DMS53 (cell line): ENCODE results near the gene HPSE2.
A peak's percentile ranks its signal among the peaks of the same experiment; 100 is the strongest.
"Not testable (repeated sequence)": the region's sequence is repeated elsewhere in the genome, so short reads cannot be mapped to it uniquely, and the experiment has no call there.

Source experiments
- DNase-seq: peaks from one replicate; lab custom pipeline; 2025; lab: John Stamatoyannopoulos, UW

The HPSE2 gene

DNA sequence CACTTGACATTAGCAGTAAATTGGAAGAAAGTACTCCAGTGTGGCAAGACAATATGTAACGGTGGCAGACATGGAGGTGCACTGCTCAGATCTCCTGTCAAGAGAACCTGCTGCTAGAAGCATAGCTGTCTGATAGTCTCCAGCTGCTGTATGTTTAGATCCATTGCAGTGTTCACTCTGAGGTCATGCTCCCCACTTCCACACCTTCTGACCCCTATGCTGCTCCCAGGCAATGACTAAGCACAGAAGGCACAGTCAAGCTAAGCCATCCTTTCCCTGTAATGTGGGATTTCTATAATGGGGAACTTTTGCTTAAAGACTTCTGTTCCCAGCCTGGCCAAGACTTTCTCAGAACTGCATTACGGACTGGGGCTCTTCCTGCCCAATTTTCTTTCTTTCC, 315.8 kb downstream of the HPSE2 start:
- no peak for DNase-seq

DNA sequence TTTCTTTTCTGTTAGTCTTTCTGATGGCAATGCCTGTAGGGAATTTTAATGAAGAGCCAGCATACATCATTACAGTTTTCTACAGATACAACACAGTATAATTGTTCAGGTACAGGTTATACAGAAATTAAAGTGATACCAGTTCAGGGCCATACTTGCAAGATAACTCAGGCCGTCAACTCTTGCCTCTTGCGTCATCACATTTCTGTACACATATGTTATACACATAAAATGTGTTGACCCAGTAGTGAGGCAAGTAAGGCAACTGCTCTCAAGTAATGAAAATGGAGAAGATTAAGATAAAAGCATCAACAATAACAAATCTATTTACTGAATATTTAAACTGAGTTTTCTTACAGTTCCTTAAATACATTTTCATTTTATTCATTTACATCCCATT, 317.8 kb downstream of the HPSE2 start:
- DNase-seq = no peak

DNA sequence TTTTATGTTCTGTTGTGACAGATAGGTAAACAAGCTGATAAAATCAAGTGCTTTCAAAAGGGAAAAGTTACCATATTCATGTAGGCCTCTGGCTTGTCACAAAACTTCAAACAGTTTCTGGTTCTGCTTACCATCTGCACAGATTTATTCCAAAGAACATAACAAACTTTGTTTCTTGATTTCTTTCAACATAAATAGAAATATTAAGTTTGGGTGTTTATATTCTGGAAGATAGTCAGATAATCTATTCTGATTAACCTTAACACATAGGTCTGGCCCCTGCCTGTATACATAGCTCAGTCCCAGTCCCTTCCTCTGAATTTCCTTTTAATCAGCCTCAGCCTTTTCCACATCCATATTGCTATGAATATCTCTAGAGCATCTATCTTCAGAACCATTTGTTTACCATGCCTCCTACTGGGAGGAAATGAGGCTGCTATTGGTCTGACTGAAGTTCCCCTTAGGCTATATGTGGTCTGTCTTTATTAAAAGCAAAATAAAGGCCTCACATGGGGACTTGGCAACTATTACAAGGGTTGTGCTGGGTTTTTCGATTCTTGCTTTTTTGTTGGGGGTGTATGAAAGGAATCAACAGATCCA, 319.0 kb downstream of the HPSE2 start:
- DNase-seq = no peak

DNA sequence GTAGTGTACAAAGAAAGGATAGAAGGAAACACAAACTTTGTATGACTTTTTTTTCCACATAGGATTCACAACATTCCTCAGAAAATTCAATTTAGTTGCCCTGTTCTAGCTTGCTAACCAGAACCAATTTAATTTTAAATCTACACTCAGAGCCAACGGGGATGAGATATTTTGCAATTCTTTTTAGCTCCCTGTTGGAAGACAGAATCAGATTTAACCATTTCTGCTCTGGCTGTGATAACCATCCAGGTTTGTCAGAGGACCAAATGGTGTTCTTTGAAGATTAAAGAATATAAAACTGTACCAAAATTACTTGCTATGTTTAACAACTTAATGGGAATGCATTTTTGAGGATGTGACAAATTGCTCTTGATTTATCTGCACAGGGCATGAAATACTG, 319.7 kb downstream of the HPSE2 start:
- DNase-seq = no peak

DNA sequence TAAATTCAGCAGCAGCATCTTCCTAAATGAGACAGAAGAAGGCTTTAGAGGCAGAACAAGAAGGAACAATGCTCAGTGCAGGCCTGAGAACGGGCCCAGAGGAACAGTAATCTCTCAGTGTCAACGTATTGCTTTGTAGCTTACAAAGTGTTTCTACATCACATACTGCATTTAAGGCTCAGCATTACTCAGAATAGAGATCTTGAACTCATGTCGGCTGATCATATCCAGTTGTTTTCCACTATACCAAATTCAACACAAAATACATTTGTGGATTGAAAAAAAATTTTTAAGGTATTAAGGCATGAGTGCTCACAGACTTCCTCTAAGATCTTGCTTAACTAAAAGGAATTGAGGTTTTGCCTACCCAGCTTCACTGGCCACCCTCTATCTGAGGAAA, 325.1 kb downstream of the HPSE2 start:
- no peak for DNase-seq

DNA sequence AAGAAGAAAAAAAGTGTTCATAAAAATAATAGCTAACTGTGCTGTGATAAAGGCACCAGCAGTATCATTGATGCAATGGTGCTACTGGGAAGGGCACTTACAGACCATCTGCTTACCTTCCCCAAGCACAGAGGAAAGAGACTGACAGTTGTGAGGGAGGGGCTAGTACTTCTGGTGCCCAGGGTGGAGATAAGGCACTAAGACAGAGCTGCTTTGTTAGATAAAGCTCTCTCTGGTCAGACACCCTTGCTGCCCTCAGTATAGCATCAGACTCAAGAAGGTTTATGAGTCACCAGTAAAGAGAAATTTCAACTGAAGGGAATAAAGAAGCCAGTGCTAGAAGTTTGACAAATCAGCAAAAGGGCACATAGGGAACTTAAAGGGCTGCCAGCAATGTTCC, 325.6 kb downstream of the HPSE2 start:
- no peak for DNase-seq

DNA sequence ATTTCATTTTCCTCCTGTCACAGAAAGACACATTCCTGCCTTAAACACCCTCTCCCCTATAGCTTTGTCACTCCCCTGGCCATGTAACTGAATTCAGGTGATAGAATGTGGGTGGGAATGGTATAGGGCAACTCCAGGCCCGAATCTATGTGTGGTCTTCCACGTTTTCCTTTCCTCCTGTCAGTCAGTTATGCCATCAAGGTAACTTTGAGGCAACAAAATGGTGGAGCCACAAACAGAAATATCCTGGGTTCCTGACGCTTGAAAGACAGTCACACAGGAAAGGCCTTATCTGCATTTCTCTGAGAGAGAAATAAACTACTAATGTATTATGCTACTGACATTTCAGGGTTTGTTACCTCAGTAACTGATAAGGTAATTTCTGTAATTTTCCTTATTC, 326.8 kb downstream of the HPSE2 start:
- no peak for DNase-seq

DNA sequence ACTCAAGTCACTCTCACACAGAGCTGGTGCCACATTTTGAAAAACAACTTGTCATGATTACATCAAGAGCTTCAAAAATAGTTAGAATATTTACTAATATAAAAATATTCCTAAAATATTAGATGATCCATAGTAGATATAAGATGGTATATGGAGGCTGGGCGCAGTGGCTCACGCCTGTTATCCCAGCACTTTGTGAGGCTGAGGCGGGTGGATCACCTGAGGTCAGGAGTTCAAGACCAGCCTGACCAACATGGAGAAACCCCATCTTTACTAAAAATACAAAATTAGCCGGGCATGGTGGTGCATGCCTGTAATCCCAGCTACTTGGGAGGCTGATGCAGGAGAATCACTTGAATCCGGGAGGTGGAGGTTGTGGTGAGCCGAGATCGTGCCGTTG, 327.4 kb downstream of the HPSE2 start:
- not testable (repeated sequence) for DNase-seq

DNA sequence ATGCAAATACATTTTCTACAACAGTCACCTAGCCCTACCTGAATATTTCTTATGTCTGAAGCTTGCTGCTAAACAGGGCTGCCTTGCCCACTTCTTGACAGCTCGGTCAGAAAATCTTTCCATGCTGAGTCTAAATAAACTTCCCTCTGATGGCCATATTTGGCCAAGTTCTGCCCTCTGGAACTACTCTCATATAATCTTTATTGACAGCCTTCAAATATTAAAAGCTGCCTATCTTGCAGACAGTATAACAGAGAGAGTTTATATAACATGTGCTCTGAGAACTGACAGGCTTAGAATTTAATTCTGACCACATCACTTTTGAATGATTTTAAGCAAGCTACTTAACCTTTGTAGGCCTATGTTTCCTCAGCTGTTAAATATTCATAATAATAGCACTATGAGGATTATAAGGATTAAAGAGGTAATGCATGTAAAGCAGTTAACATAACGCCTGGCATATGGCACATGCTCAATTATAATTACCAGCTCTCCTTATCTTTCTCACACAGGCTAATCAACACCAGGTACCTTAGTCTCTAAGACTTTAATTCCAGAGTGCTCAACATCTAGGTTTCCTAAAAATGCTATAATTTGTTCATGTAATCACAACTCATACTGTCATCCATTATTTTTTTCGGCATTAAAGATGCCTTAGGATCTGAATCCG, 334.1 kb downstream of the HPSE2 start:
- DNase-seq = no peak

DNA sequence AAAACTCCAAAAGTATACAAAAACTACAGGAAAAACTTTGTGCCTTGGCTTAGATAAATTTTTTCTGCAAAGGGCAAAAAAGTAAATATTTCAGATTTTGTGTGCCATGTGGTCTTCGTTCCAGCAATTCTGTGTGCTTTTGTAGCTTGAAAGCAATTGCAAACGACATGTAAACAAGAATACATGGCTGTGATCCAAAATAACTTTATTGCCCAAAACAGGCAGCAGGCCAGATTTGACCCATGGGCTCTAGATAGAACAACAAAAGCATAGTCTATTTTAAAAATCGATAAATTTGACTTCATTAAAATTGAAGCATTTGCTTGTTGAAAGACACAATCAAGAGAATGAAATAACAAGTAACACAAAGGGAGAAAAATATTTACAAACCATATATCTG, 336.6 kb downstream of the HPSE2 start:
- DNase-seq = no peak

DNA sequence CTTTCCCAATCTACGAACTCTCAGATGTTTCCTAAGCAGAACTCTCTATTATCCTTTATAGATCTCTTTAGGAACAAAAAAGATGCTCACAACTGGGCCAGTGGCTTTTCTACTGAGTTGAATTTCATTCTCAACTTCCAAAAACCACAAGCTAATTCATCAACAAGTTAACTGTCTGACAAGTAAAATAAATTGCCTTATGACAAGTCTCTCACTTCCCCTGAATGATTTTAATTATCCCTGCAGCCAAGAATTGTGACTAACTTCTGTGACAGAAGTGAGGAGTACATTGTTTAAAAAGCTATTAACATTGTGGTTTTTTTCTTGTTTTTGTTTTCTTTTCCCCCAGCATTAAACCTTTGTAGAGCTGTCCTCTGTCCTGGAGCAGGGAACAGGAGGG, 343.1 kb downstream of the HPSE2 start:
- no peak for DNase-seq

DNA sequence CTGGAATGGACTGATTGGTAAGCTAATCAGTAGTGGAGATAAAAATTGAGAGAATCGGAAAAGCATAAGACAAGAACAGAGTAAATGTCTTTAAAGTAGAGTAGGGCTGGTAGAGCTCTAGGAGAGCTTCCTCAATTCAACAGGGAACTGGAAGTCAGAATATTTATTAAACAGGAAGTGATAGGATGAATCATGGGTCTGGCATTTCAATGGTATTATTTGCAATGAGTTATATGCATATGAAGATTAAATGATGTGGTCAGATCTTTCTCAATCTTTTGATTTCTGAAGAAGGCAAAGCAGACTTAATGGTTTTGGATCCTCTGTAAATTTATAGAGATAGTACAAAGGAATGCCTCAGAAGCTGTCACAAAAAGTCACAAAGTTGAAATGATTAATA, 349.0 kb downstream of the HPSE2 start:
- peak; percentile 21 for DNase-seq

DNA sequence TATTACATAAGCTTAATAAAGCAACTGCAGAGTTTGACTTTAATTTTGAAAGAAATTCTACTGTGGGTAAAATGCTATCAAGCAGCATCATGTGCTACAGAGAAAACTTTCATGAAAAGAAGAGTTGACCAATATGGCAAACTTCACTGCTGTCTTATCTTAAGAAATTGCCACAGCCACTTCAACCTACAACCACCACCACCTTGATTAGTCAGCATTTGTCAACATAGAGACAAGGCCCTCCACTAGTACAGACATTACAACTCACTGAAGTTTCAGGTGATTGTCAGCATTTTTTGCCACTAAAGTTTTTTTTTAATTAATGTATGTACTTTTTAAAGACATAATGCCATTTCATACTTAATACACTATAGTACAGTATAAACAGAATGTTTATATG, 350.3 kb downstream of the HPSE2 start:
- DNase-seq = no peak

DNA sequence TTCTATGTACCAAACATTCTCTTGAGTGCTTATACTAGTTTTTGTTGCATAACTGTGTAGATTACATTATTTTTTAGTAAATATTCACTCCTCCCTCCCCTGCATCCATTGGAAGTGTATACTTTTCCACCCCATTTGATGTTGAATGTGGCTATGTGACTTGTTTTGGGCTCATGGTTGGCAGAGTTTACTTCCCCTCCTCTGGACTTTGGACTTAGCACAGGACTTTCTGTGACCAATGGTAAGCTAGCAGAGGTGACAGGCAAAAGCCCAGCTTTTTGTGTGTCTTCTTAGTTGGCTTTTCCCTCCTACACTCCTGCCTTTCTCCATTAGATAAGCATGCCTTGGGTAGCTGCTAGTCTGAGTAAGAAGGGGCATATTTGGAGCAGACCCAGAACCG, 353.9 kb downstream of the HPSE2 start:
- DNase-seq = peak; percentile 32

DNA sequence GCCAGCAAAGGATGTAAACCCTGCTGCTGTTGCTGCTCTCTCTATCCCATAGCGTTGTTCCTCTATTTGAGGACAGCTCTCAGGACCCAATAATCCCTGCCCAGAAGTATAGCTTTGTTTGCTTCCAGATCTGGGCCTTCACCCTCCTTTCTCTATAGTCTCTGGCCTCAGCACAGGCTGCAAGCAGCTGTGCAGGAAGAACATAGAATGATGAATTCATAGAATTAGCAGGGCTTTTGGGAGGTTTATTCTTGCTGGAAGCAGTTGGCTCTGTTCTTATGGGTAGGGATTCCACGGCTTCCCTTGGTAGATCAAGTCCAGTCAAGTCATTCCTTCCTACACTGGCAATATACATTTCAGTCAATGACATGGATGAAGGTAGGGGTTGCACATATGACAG, 354.7 kb downstream of the HPSE2 start:
- no peak for DNase-seq

DNA sequence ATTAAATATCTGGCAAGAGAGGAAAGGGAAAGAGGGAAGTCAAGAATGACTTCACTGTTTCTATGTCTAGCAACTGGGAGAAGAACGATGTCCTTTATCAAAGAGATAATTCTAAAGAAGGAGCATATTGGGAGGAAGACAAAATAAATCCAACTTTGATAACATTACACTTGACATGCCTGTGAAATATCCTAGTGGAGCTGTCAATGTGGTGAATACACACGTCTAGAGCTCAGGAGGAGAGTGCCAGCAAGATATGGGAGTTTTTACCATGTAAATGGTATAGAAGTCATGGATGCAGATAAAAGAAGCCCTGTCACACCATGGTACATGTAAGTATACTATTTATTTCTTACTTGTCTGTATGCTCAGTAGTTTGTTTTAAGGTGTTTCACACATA, 356.7 kb downstream of the HPSE2 start:
- DNase-seq = no peak

DNA sequence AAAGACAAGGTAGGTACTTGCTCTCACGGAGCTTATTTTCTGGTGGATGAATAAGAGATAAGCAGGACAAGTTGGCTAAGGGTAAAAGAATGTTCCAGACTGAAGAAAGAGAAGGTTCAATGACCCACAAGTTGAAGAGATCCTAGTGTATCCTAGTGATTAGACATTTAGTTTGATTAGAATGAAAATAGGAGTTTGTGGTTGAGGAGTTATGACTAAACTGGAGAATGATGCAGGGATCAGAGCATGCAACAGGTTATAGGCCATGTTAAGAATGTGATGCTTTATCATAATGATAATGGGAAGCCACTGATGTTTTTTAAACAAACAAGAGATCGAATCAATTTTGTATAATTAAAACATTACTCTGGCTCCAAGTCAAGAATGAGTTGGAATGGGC, 357.2 kb downstream of the HPSE2 start:
- no peak for DNase-seq

DNA sequence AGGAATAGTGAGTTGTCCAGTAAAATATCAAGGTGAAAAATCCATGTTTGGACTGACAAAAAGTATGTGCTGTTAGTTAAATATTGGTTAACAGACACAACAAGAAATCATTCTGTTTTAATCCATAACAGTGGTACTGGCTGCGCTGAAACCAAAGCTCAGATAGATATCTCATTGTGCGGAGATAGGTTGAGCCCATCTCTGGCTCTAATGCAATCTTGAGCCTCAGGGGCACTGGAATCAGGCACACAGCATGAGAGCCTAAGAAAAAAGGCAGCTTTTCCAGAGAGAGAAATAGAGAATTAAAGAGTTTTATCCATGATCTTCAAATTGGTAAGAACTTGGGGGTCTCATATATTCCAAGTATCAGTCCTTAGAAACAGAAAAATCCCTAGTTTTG, 373.7 kb downstream of the HPSE2 start:
- no peak for DNase-seq

DNA sequence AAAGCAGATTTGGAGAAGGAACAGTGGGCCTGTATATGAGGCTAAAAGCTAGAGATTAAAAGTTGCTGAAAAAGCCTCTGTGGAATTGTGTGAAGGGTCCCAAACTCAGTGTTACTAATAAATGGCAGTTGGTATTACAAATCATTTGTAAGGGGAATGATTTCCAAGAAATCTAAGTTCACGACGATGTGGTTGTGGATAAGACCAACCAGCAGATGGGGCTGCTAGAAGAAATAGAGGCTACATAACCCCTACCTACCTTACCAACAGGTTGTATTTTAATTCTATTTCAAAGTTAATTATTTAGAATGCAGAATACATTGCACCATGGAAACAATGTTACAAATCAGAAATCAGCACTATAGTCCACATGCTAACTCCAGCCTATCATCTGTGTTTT, 377.1 kb downstream of the HPSE2 start:
- DNase-seq = peak; percentile 22

DNA sequence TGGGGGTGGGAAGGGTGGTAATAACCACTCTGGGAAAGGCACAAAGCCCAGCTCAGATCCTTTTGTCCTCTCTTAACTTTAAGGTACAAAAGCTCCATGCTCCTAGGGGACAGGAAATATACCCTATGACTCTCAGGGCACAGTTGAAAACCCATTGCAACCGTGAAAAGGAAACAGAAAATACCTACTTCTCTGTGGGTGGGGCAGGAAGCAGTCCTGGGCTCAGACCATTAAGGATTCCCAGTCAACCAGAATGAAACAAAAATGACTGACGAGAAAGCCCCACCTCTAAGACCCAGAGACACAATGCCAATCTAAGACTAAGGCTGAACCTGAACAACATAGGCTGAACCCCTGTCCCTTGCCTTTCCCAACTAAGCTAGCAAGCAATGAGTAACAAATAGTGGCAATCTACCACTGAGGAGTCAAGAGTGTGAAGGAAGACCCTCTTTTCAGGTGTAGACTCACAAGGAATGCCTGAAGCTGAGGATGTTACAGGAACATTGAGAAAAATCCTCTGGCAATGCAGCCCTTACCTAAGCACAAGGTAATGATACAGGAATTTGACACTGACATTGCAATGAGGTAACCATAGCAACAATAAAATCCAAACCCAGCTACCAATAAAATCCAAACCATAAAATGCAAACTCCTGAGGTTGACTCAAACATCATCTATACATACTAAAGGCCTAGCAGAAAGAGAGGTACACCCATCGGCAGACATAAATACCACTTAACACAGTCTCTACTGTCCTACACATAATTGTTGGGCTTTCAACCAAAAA, 380.1 kb downstream of the HPSE2 start:
- DNase-seq = no peak

DNA sequence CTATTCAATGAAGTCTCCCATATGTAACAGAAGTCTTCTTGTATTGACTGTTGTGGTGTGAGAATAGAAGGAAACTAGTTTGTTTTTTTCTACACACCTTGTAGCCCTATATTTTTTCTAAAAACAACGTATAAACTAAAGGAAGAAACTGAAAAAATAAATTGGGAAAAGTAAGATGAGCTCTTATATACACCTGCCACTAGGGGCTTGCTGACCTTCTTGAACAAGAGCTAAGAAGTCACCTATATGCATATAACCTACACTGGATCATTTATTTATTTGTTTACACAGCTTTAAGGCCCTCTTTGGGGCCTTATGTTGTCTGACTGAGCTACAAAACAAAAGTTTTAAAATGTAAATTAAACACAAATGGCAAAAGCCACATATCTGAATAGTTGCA, 383.0 kb downstream of the HPSE2 start:
- DNase-seq = peak; percentile 35

DNA sequence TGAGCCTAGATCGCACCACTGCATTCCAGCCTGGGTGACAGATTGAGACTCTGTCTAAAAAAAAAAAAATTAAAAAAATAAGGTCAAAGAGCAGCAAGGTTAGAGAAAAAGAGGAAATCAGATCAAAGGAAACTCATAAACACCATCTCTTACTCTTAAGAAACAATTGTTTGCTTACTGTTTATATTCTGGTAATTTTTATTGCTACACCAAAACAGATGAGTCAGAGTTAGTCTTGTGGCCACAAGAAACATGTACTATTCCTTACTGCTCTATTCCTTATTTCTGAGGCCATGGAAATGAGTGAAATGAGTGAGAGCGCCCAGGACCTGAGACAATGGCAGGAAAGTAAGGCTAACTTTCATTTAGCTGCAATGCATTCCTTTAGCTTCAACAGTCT, 387.3 kb downstream of the HPSE2 start:
- DNase-seq = no peak

DNA sequence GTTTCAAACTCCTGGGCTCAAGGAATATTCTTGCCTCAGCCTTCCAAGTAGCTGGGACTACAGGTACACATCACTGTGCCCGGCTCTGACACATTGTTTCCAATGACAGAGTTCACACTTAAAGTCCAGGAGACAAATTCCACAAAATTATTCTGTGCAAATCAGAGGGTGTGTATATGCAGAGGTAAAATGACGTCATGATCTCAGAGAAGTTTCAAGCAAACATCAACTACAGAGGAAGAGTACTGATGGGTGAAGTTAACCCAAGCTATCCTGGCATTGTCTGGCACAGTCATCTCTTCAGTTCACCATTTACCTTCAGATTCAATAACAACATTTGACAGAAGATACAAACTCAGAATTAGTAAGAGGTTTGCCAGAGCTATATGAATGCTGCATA, 388.9 kb downstream of the HPSE2 start:
- DNase-seq = no peak

DNA sequence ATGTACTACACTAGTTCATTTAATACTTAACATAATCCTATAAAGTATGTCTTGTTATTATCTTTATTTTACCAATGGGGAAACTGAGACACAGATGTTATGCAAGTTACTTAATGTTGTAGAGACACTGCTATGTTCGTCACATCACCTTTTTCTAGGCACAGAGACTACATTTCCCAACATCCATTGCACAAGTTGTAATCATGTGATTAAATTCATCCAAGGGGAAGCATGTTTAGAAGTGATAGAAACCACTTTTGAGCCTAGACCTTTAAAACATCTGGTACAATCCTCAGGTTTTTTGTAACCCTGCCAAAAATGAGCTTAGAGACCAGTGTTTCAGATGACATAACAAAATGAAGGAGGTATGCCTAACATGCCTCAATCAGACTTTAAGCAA, 402.1 kb downstream of the HPSE2 start:
- DNase-seq = no peak
